ENCODE measurements around the gene SSH2.

GRCh38 chr17:29954405-29954804, 24.4 kb upstream of the SSH2 start:
- no peak for TF ChIP-seq CTCF (IDR thresholded peaks at IDR 0.05)
- TF ChIP-seq RXRA (IDR thresholded peaks at IDR 0.05; ENCODE audit: borderline replicate concordance, low read depth), result no peak
- no peak for TF ChIP-seq MXI1 (IDR thresholded peaks at IDR 0.05; ENCODE audit: low read depth, low read length)
- no peak for TF ChIP-seq YY1 (IDR thresholded peaks at IDR 0.05; ENCODE audit: low read depth)
- TF ChIP-seq CHD2 (IDR thresholded peaks at IDR 0.05; ENCODE audit: low read length, partially characterized antibody), result no peak
- TF ChIP-seq GATA2 (CRISPR knock-in tag; IDR thresholded peaks at IDR 0.05), result no peak
- no peak for TF ChIP-seq RCOR1 (IDR thresholded peaks at IDR 0.05; ENCODE audit: low read length)
- no peak for TF ChIP-seq RAD21 (IDR thresholded peaks at IDR 0.05; ENCODE audit: low read length)
- no peak for TF ChIP-seq POLR2AphosphoS5 (IDR thresholded peaks at IDR 0.05; ENCODE audit: low read depth, low read length)
- no peak for TF ChIP-seq TAF1 (IDR thresholded peaks at IDR 0.05; ENCODE audit: borderline replicate concordance, low read depth, low read length)
- no peak for TF ChIP-seq FOXM1 (IDR thresholded peaks at IDR 0.05; ENCODE audit: low read depth)
- no peak for TF ChIP-seq TEAD4 (IDR thresholded peaks at IDR 0.05; ENCODE audit: borderline replicate concordance, insufficient read depth)

Measured in SK-N-SH (cell line).